ENCODE data around the gene XIRP2. TPM values are rescaled to one million over a fixed set of nuclear protein-coding genes. Genes with fewer than 3 reads are reported as not detected.

XIRP2 gene
- total and polyA plus RNA-seq, 5 donors from 2014 or later: 0.15 TPM; not detected in 4

DNA sequence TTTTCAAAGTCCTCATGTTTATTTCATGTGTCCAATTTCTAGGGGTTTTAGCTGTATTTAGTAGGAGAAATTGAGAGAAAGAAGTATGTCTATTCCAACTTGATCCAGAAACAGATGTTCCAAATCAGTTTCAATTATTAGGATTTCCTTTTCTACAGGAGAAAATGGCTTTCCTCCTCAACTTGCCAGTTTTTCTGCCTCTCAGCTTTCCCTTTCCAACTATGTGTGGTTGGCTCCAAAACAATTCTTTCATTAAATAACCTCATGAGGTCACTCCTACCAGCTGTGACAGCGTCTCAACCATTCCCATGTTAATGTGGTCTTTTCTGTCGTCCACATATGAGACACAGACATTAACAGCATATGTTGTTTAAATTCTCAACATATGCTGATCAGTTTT lies 13.1 kb downstream of the XIRP2 start:
- Histone ChIP-seq H3K27ac (ENCODE audit: insufficient read depth, low read length, poor library complexity, severe bottlenecking) (no peak overlapping the region), H3K9me3 (ENCODE audit: control insufficient read depth in 2 of 2, low read length in 2 of 2) (no peaks in the 10 kb centered on the region), H3K4me1 (ENCODE audit: control insufficient read depth, insufficient read depth, low read length, poor library complexity, severe bottlenecking) (no peaks in the 10 kb centered on the region), H3K36me3 (ENCODE audit: control insufficient read depth, insufficient read depth, low read length) (no peaks in the 10 kb centered on the region), H3K27me3 (ENCODE audit: control insufficient read depth, insufficient read depth, low read length) (no peaks in the 10 kb centered on the region), H3K4me3 (ENCODE audit: low read depth, low read length) (no peak overlapping the region)
- H3K4me3 Mint-ChIP-seq: no peak overlapping the region
- no peak for DNase-seq
- no peak overlapping the region for H3K27ac Mint-ChIP-seq
- H3K27me3 Mint-ChIP-seq: no peaks in the 10 kb centered on the region
- no peak for ATAC-seq (ENCODE audit: low read depth in 2 of 2)
- H3K36me3 Mint-ChIP-seq: no peaks in the 10 kb centered on the region
- H3K4me1 Mint-ChIP-seq: no peaks in the 10 kb centered on the region
- H3K9me3 Mint-ChIP-seq: peaks cover 0 to 5% (median 2%) of the 10 kb centered on the region in 7 donors

GRCh38 chr2:166916987-166917386 lies 28.7 kb downstream of the XIRP2 start:
- Mint-ChIP-seq H3K4me1 (no peaks in the 10 kb centered on the region), H3K27ac (no peak overlapping the region), H3K4me3 (no peak overlapping the region), H3K9me3 (peaks cover 0 to 13% (median 3%) of the 10 kb centered on the region in 7 donors), H3K27me3 (no peaks in the 10 kb centered on the region), H3K36me3 (no peaks in the 10 kb centered on the region)
- no peaks in the 10 kb centered on the region for H3K27me3 ChIP-seq (ENCODE audit: control insufficient read depth, insufficient read depth, low read length)
- ATAC-seq (ENCODE audit: low read depth in 2 of 2) (no peak), DNase-seq (no peak)
- no peak overlapping the region for H3K27ac ChIP-seq (ENCODE audit: insufficient read depth, low read length, poor library complexity, severe bottlenecking)
- H3K4me1 ChIP-seq (ENCODE audit: control insufficient read depth, insufficient read depth, low read length, poor library complexity, severe bottlenecking): no peaks in the 10 kb centered on the region
- no peaks in the 10 kb centered on the region for H3K36me3 ChIP-seq (ENCODE audit: control insufficient read depth, insufficient read depth, low read length)
- H3K9me3 ChIP-seq (ENCODE audit: control insufficient read depth in 2 of 2, low read length in 2 of 2): peaks cover 0 to 4% of the 10 kb centered on the region in 2 experiments
- H3K4me3 ChIP-seq (ENCODE audit: low read depth, low read length): no peak overlapping the region

DNA sequence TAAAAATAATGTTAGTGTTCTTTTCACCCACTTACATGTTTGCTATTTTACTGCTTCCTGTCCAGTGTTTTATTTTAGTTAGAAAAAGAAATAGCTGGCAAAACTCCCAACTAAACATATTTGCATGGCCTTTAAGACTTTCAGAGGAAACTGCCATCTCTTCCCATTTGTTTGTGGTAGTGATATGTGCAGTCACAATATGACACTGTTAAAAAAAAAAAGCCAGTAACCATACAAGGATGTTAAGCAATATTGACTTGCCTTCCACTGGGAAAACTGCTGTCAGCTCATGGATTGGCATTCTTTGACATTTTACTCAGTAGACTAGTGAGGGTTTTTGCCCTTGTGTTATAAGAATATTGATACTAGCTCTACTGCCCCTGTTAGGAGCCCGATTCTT lies 29.1 kb downstream of the XIRP2 start:
- ATAC-seq (ENCODE audit: low read depth in 2 of 2) (no peak), DNase-seq (no peak)
- peaks cover 0 to 10% (median 2%) of the 10 kb centered on the region in 7 donors for H3K9me3 Mint-ChIP-seq
- no peaks in the 10 kb centered on the region for H3K4me1 ChIP-seq (ENCODE audit: control insufficient read depth, insufficient read depth, low read length, poor library complexity, severe bottlenecking)
- no peak overlapping the region for H3K4me3 ChIP-seq (ENCODE audit: low read depth, low read length)
- H3K4me3 Mint-ChIP-seq: no peak overlapping the region
- no peaks in the 10 kb centered on the region for H3K36me3 ChIP-seq (ENCODE audit: control insufficient read depth, insufficient read depth, low read length)
- no peak overlapping the region for H3K27ac Mint-ChIP-seq
- H3K4me1 Mint-ChIP-seq: no peaks in the 10 kb centered on the region
- H3K27me3 ChIP-seq (ENCODE audit: control insufficient read depth, insufficient read depth, low read length): no peaks in the 10 kb centered on the region
- peaks cover 0 to 4% of the 10 kb centered on the region in 2 experiments for H3K9me3 ChIP-seq (ENCODE audit: control insufficient read depth in 2 of 2, low read length in 2 of 2)
- no peak overlapping the region for H3K27ac ChIP-seq (ENCODE audit: insufficient read depth, low read length, poor library complexity, severe bottlenecking)
- no peaks in the 10 kb centered on the region for H3K36me3 Mint-ChIP-seq
- H3K27me3 Mint-ChIP-seq: no peaks in the 10 kb centered on the region

- Mint-ChIP-seq H3K36me3 (no peaks in the 10 kb centered on the region), H3K27ac (no peak overlapping the region), H3K27me3 (no peaks in the 10 kb centered on the region), H3K4me1 (no peaks in the 10 kb centered on the region), H3K4me3 (no peak overlapping the region), H3K9me3 (peaks cover 0 to 2% (median 0%) of the 10 kb centered on the region in 7 donors)
- Histone ChIP-seq H3K36me3 (ENCODE audit: control insufficient read depth, insufficient read depth, low read length) (no peaks in the 10 kb centered on the region), H3K9me3 (ENCODE audit: control insufficient read depth in 2 of 2, low read length in 2 of 2) (peaks cover 0 to 4% of the 10 kb centered on the region in 2 experiments), H3K4me1 (ENCODE audit: control insufficient read depth, insufficient read depth, low read length, poor library complexity, severe bottlenecking) (no peaks in the 10 kb centered on the region), H3K4me3 (ENCODE audit: low read depth, low read length) (no peak overlapping the region), H3K27ac (ENCODE audit: insufficient read depth, low read length, poor library complexity, severe bottlenecking) (no peak overlapping the region), H3K27me3 (ENCODE audit: control insufficient read depth, insufficient read depth, low read length) (no peaks in the 10 kb centered on the region)
- DNase-seq (no peak), ATAC-seq (ENCODE audit: low read depth in 2 of 2) (no peak)
These were observed 33.1 kb downstream of the XIRP2 start for GRCh38 chr2:166921261-166921896.

DNA sequence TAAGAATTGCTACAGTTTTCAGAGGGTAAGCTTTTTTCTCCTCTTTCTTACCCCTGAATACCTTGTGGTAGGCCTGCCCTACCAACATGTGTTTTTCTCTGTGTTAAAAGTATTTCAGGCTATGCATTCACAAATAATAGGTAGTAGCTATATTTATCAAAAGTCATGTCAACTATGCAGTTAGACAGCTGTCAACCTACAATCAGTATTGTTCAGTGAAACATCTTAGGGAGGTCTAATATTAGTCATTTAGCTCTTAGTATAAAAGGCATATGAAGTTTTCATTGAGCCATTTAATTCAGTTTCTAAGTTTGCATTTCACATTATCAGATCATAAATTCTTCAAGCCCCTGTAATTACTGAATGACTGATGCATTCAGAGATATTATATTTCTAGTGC lies 36.7 kb downstream of the XIRP2 start:
- Mint-ChIP-seq H3K4me1 (no peaks in the 10 kb centered on the region), H3K36me3 (no peaks in the 10 kb centered on the region), H3K4me3 (no peak overlapping the region), H3K27ac (no peak overlapping the region), H3K9me3 (peaks cover 0 to 5% (median under 1%) of the 10 kb centered on the region in 7 donors), H3K27me3 (no peaks in the 10 kb centered on the region)
- Histone ChIP-seq H3K36me3 (ENCODE audit: control insufficient read depth, insufficient read depth, low read length) (no peaks in the 10 kb centered on the region), H3K27me3 (ENCODE audit: control insufficient read depth, insufficient read depth, low read length) (no peaks in the 10 kb centered on the region), H3K9me3 (ENCODE audit: control insufficient read depth in 2 of 2, low read length in 2 of 2) (no peaks in the 10 kb centered on the region), H3K27ac (ENCODE audit: insufficient read depth, low read length, poor library complexity, severe bottlenecking) (no peak overlapping the region), H3K4me1 (ENCODE audit: control insufficient read depth, insufficient read depth, low read length, poor library complexity, severe bottlenecking) (no peaks in the 10 kb centered on the region), H3K4me3 (ENCODE audit: low read depth, low read length) (no peak overlapping the region)
- ATAC-seq (ENCODE audit: low read depth in 2 of 2): no peak
- DNase-seq: no peak

DNA sequence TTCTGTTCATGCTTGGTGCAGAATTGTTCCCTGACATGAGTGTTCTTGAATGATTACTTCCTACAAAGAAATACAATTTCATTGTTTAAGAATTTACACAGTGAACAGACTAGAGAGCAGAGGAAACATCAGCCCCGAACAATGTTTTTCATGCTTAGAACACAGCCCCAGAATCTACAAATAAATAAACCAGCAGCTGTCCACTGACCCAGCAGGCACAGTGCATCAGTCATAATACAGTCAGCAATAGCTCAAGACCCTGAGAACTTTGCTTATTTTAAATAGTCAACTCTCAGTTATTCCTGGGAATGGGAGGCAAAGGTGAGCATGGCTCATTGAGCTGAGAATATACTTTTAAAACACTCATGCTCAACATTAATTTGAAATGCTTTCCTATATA lies 38.4 kb downstream of the XIRP2 start:
- Mint-ChIP-seq H3K9me3 (peaks cover 0 to 7% (median 0%) of the 10 kb centered on the region in 7 donors), H3K4me1 (no peaks in the 10 kb centered on the region), H3K27ac (no peak overlapping the region), H3K27me3 (no peaks in the 10 kb centered on the region), H3K4me3 (no peak overlapping the region), H3K36me3 (no peaks in the 10 kb centered on the region)
- DNase-seq (no peak), ATAC-seq (ENCODE audit: low read depth in 2 of 2) (no peak)
- Histone ChIP-seq H3K4me1 (ENCODE audit: control insufficient read depth, insufficient read depth, low read length, poor library complexity, severe bottlenecking) (no peaks in the 10 kb centered on the region), H3K36me3 (ENCODE audit: control insufficient read depth, insufficient read depth, low read length) (no peaks in the 10 kb centered on the region), H3K4me3 (ENCODE audit: low read depth, low read length) (no peak overlapping the region), H3K27me3 (ENCODE audit: control insufficient read depth, insufficient read depth, low read length) (no peaks in the 10 kb centered on the region), H3K9me3 (ENCODE audit: control insufficient read depth in 2 of 2, low read length in 2 of 2) (no peaks in the 10 kb centered on the region), H3K27ac (ENCODE audit: insufficient read depth, low read length, poor library complexity, severe bottlenecking) (no peak overlapping the region)

DNA sequence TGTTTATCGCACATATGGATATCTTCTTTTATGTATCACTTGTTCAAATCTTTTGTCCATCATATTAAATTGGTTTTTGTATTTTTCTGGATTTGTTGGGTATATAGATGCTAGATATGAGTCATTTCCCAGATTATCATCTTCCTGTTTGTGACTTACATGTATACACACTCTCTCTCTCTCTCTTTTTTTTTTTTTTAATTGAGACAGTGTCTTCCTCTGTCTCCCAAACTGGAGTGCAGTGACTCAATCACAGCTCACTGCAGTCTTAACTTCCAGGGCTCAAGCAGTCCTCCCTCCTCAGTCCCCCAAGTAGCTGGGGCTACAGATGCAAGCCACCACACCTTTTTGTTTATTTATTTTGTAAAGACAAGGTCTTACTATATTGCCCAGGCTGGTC lies 43.8 kb downstream of the XIRP2 start:
- H3K9me3 Mint-ChIP-seq: peaks cover 0 to 10% (median 5%) of the 10 kb centered on the region in 7 donors
- no peak overlapping the region for H3K4me3 ChIP-seq (ENCODE audit: low read depth, low read length)
- ATAC-seq (ENCODE audit: low read depth in 2 of 2): no peak
- H3K27me3 ChIP-seq (ENCODE audit: control insufficient read depth, insufficient read depth, low read length): no peaks in the 10 kb centered on the region
- no peaks in the 10 kb centered on the region for H3K4me1 Mint-ChIP-seq
- H3K4me3 Mint-ChIP-seq: no peak overlapping the region
- no peaks in the 10 kb centered on the region for H3K4me1 ChIP-seq (ENCODE audit: control insufficient read depth, insufficient read depth, low read length, poor library complexity, severe bottlenecking)
- H3K36me3 ChIP-seq (ENCODE audit: control insufficient read depth, insufficient read depth, low read length): no peaks in the 10 kb centered on the region
- H3K27ac Mint-ChIP-seq: no peak overlapping the region
- H3K9me3 ChIP-seq (ENCODE audit: control insufficient read depth in 2 of 2, low read length in 2 of 2): peaks cover 0 to 4% of the 10 kb centered on the region in 2 experiments
- H3K27me3 Mint-ChIP-seq: no peaks in the 10 kb centered on the region
- no peaks in the 10 kb centered on the region for H3K36me3 Mint-ChIP-seq
- H3K27ac ChIP-seq (ENCODE audit: insufficient read depth, low read length, poor library complexity, severe bottlenecking): no peak overlapping the region
- no peak for DNase-seq

- Histone ChIP-seq H3K9me3 (ENCODE audit: control insufficient read depth in 2 of 2, low read length in 2 of 2) (peaks cover 0 to 4% of the 10 kb centered on the region in 2 experiments), H3K27me3 (ENCODE audit: control insufficient read depth, insufficient read depth, low read length) (no peaks in the 10 kb centered on the region), H3K27ac (ENCODE audit: insufficient read depth, low read length, poor library complexity, severe bottlenecking) (no peak overlapping the region), H3K4me1 (ENCODE audit: control insufficient read depth, insufficient read depth, low read length, poor library complexity, severe bottlenecking) (no peaks in the 10 kb centered on the region), H3K36me3 (ENCODE audit: control insufficient read depth, insufficient read depth, low read length) (no peaks in the 10 kb centered on the region), H3K4me3 (ENCODE audit: low read depth, low read length) (no peak overlapping the region)
- no peaks in the 10 kb centered on the region for H3K27me3 Mint-ChIP-seq
- no peak overlapping the region for H3K4me3 Mint-ChIP-seq
- peaks cover 0 to 15% (median 4%) of the 10 kb centered on the region in 7 donors for H3K9me3 Mint-ChIP-seq
- H3K4me1 Mint-ChIP-seq: no peaks in the 10 kb centered on the region
- H3K36me3 Mint-ChIP-seq: peaks cover 3% of the 10 kb centered on the region
- DNase-seq (no peak), ATAC-seq (ENCODE audit: low read depth in 2 of 2) (no peak)
- no peak overlapping the region for H3K27ac Mint-ChIP-seq
These were observed 46.5 kb downstream of the XIRP2 start for GRCh38 chr2:166934817-166935216.
